ENCODE measurements around the gene TRAF6. TPM values are rescaled to one million over a fixed set of nuclear protein-coding genes. Genes with fewer than 3 reads are reported as not detected.

TRAF6 gene
- total RNA-seq, 1 experiment from 2014 or later = 6.6 TPM

- TF ChIP-seq JAZF1 (CRISPR knock-in tag; IDR thresholded peaks at IDR 0.05) = no peak
Observed at GRCh38 chr11:36458129-36458915, 51.8 kb downstream of the TRAF6 start (continued).

GRCh38 chr11:36456156-36456555 is 53.9 kb downstream of the TRAF6 start:
- no peaks in the 10 kb centered on the region for H3K27me3 Mint-ChIP-seq (ENCODE audit: low read depth)
- no peaks in the 10 kb centered on the region for H3K9me3 Mint-ChIP-seq
- no peak overlapping the region for H3K4me3 Mint-ChIP-seq
- TF ChIP-seq ZNF219 (CRISPR knock-in tag; IDR thresholded peaks at IDR 0.05; ENCODE audit: borderline replicate concordance) (no peak), ELF4 (CRISPR knock-in tag; IDR thresholded peaks at IDR 0.05; ENCODE audit: low read depth) (no peak), E2F4 (CRISPR knock-in tag; IDR thresholded peaks at IDR 0.05; ENCODE audit: borderline replicate concordance, low read depth) (no peak)
- no peak overlapping the region for H3K27ac Mint-ChIP-seq
- CTCF ChIA-PET = interaction anchor here (1.0 to 1.8 kb wide), 3 partner anchors 22 to 164 kb away, joined by 4 to 7 read pairs (median 7); no protein-coding TSS in a partner anchor
- H3K36me3 Mint-ChIP-seq = no peaks in the 10 kb centered on the region
- DNase-seq (ENCODE audit: low spot score) (no peak), ATAC-seq (no peak)
- H3K4me1 Mint-ChIP-seq = peaks cover 27% of the 10 kb centered on the region
- POLR2A ChIA-PET = no interaction called here

- Mint-ChIP-seq H3K9me3 (no peaks in the 10 kb centered on the region), H3K36me3 (no peaks in the 10 kb centered on the region), H3K27ac (no peak overlapping the region), H3K4me1 (peaks cover 27% of the 10 kb centered on the region), H3K27me3 (ENCODE audit: low read depth) (no peaks in the 10 kb centered on the region), H3K4me3 (no peak overlapping the region)
- POLR2A ChIA-PET = no interaction called here
- CTCF ChIA-PET = interaction anchor here (1.0 to 2.6 kb wide), 4 partner anchors 14 to 164 kb away, joined by 4 to 14 read pairs (median 7); no protein-coding TSS in a partner anchor
- TF ChIP-seq MXD4 (CRISPR knock-in tag; IDR thresholded peaks at IDR 0.05; ENCODE audit: borderline replicate concordance) (no peak), RORB (CRISPR knock-in tag; IDR thresholded peaks at IDR 0.05) (no peak), ZBTB43 (CRISPR knock-in tag; IDR thresholded peaks at IDR 0.05) (no peak), STAT6 (CRISPR knock-in tag; conservative IDR thresholded peaks at IDR 0.05; ENCODE audit: low read depth) (no peak), NFE2L1 (CRISPR knock-in tag; IDR thresholded peaks at IDR 0.05) (no peak), ATF1 (CRISPR knock-in tag; IDR thresholded peaks at IDR 0.05) (no peak), SMAD4 (CRISPR knock-in tag; IDR thresholded peaks at IDR 0.05) (no peak), ATF6 (CRISPR knock-in tag; IDR thresholded peaks at IDR 0.05) (no peak), FOXJ3 (CRISPR knock-in tag; IDR thresholded peaks at IDR 0.05; ENCODE audit: borderline replicate concordance) (no peak), HMGXB4 (CRISPR knock-in tag; IDR thresholded peaks at IDR 0.05) (no peak), GTF2I (CRISPR knock-in tag; conservative IDR thresholded peaks at IDR 0.05) (no peak)
- ATAC-seq (no peak), DNase-seq (ENCODE audit: low spot score) (no peak)
Observed at GRCh38 chr11:36455658-36456111, 54.4 kb downstream of the TRAF6 start.
